DOHH2 (cell line): ENCODE data around the gene SSBP3.

ENCODE experiments used
- CTCF ChIP-seq: fragments of 200-600 bp; sonication (generic); IDR thresholded peaks from one replicate; pipeline ENCODE4 v1.5.1; 2014; ENCODE audit warnings: antibody characterized with exemption, mild to moderate bottlenecking, low read depth, low read length; ENCODE audit not compliant: poor library complexity, severe bottlenecking
- EZH2phosphoT487 ChIP-seq: fragments of 200-600 bp; sonication (generic); IDR thresholded peaks from 2 replicates; pipeline ENCODE4 v1.6.1; 2017; ENCODE audit warnings: borderline replicate concordance, mild to moderate bottlenecking, antibody characterized with exemption, low read length, moderate library complexity, mixed read lengths

- no peak for TF ChIP-seq CTCF
- no peak; the same call in 1 of the 2 replicates for TF ChIP-seq EZH2phosphoT487
Measured at GRCh38 chr1:54404939-54405897, 976 bp downstream of the SSBP3 start.
